COLO668 (cell line): ENCODE results near the gene AKR1A1.

Experiments used
- DNase-seq: peaks from one replicate; lab custom pipeline; 2025; ENCODE audit not compliant: unreplicated experiment; lab: John Stamatoyannopoulos, UW

Gene AKR1A1

DNA sequence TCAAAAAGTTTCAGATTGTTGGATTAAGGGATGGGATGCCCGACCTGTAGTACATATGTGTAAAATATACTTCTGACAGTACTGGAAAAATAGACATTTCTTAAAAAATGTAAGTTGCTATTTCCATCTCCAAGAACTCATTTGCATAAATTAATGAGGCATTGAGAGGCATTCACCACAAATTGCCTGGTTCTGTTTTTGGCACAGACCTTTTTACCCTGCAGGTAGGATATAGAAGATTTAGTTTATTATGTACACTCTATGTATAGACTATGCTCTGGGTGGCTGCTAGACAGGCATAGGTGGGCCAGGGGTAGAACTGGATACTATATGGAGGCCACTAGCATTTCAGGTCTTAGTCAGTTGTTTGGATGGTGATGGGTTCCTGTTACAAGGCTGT lies 65.3 kb downstream of the AKR1A1 start:
- DNase-seq, result no peak

DNA sequence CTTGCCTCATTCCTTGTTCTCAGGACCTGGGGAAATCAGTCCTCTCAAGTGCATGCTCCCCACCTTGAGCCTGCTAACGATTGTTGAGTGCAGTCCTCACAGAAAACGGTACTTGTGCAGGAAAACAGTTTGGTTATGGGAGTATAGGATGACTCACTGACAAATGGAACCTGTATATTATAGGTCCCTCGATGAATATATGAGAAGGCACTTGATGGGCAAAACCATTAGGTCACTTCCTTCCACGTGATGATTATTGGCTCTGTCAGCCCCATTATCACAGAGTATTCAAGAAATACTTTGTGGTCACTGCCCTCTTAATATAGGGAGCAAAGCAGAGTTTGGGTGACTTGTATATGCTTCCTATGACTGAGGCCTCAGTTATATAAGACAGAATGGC lies 67.0 kb downstream of the AKR1A1 start:
- no peak for DNase-seq

DNA sequence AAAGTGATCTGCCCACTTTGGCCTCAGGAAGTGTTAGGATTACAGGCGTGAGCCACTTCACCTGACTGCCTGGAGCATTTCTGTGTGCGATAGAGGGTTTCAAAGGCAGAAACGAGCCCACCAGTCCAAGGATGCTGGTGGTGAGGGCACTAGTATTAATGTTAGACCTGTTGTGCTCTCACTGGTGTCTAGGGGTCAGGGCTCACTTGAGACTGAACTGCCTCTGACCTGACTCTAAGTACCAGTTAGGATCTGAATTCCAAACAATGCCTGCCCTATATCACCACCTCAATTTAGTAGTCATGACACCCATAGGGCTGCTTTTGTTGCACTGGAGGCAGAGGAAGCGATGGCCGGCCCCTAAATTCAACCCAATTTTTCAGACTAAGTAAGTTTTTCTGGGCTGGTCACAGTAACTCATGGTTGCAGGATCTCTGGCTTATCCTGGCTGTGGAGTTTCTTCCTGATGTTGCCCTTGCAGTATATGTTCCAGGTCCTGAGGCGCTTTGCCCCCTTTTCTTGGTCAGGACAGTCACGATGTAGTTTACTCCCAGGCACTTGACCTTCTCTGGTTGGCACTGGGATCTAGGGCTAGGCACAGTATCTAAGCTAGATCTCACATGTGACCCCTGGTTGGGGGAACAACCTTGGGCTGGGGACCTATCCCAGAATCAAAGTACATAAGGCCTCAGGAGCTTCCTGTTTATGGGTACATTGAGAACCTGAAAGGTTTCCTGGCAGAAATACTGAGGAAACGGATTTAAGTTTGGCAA lies 68.7 kb downstream of the AKR1A1 start:
- DNase-seq, result no peak
